Measurements from ENCODE around the gene MEI1. TPM values are rescaled to one million over a fixed set of nuclear protein-coding genes. Genes with fewer than 3 reads are reported as not detected.
A peak's percentile ranks its signal among the peaks of the same experiment; 100 is the strongest.
"Not testable (repeated sequence)": the region's sequence is repeated elsewhere in the genome, so short reads cannot be mapped to it uniquely, and the experiment has no call there.

The MEI1 gene
- total RNA-seq, 1 donor from 2014 or later: 0.64 TPM

DNA sequence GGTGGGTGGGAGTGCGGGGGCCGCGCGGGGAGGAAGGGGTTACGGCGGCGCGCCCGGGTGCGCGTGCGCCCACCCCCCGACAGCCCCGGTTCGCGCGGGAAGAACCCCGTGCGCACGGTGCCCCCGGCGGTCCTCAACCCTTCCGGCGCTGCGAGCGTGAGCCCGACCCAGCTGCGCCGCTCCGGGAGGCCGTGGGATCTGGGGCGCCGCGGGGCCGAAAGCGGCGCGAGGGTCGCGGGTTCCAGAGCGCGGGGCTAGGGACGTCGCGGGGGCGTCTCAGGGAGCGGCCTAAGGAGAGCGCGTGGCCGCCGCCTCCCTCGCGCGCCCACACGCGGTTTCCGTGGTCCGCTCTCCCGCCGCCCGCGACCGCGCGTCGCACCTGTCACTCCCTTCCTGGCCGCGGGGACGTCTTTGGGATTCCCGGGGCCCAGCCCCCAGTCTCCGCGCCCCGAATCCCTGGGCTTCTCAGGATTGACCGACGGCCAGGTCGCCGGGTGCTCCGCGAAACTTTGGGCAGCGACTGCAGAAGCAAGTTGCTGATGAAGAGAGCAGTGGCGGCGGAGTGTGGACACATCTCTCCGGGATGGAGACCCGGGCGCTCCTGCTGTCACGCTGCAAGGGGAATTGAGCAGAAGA lies 134.2 kb downstream of the MEI1 start:
- FAIRE-seq (no peak), DNase-seq (ENCODE audit: low read depth) (no peak)
- TF ChIP-seq, protein P1, sequence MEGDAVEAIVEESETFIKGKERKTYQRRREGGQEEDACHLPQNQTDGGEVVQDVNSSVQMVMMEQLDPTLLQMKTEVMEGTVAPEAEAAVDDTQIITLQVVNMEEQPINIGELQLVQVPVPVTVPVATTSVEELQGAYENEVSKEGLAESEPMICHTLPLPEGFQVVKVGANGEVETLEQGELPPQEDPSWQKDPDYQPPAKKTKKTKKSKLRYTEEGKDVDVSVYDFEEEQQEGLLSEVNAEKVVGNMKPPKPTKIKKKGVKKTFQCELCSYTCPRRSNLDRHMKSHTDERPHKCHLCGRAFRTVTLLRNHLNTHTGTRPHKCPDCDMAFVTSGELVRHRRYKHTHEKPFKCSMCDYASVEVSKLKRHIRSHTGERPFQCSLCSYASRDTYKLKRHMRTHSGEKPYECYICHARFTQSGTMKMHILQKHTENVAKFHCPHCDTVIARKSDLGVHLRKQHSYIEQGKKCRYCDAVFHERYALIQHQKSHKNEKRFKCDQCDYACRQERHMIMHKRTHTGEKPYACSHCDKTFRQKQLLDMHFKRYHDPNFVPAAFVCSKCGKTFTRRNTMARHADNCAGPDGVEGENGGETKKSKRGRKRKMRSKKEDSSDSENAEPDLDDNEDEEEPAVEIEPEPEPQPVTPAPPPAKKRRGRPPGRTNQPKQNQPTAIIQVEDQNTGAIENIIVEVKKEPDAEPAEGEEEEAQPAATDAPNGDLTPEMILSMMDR (IDR thresholded peaks at IDR 0.05; ENCODE audit: insufficient read depth, low read depth, low read length): no peak
- TF ChIP-seq EZH2 (IDR thresholded peaks at IDR 0.05; ENCODE audit: insufficient read depth, low read length): no peak
- peak overlapping the region; percentile 80 for H3K9ac ChIP-seq (ENCODE audit: low read length)
- Mint-ChIP-seq H3K4me3 (ENCODE audit: unreplicated experiment) (peak overlapping the region; percentile 96), H3K9me3 (ENCODE audit: unreplicated experiment) (no peaks in the 10 kb centered on the region), H3K4me1 (ENCODE audit: low read depth, unreplicated experiment) (peaks cover 13% of the 10 kb centered on the region), H3K27ac (ENCODE audit: unreplicated experiment) (peak overlapping the region; percentile 79), H3K36me3 (ENCODE audit: low read depth, unreplicated experiment) (peaks cover 13% of the 10 kb centered on the region), H3K27me3 (ENCODE audit: low read depth, unreplicated experiment) (no peaks in the 10 kb centered on the region)
- H3K4me2 ChIP-seq (ENCODE audit: low read length): peak overlapping the region; percentile 85
- H4K20me1 ChIP-seq (ENCODE audit: insufficient read depth, low read length): peaks cover 39% of the 10 kb centered on the region
- peak overlapping the region; percentile 82 for H3K4me3 ChIP-seq (ENCODE audit: insufficient read depth, low read depth, low read length)
- peak overlapping the region; percentile 72 for H2AFZ ChIP-seq (ENCODE audit: low read depth, low read length)
- peak overlapping the region; percentile 93 for H3K27ac ChIP-seq (ENCODE audit: low read depth, low read length)
- no peaks in the 10 kb centered on the region for H3K27me3 ChIP-seq (ENCODE audit: insufficient read depth, low read length)
- peaks cover 18% of the 10 kb centered on the region for H3K4me1 ChIP-seq (ENCODE audit: insufficient read depth, low read length)
- peaks cover 40% of the 10 kb centered on the region for H3K79me2 ChIP-seq (ENCODE audit: insufficient read depth, low read length)
- peaks cover 9% of the 10 kb centered on the region for H3K36me3 ChIP-seq (ENCODE audit: insufficient read depth, low read length)
- no peaks in the 10 kb centered on the region for H3K9me3 ChIP-seq (ENCODE audit: insufficient read depth, low read depth, low read length)

DNA sequence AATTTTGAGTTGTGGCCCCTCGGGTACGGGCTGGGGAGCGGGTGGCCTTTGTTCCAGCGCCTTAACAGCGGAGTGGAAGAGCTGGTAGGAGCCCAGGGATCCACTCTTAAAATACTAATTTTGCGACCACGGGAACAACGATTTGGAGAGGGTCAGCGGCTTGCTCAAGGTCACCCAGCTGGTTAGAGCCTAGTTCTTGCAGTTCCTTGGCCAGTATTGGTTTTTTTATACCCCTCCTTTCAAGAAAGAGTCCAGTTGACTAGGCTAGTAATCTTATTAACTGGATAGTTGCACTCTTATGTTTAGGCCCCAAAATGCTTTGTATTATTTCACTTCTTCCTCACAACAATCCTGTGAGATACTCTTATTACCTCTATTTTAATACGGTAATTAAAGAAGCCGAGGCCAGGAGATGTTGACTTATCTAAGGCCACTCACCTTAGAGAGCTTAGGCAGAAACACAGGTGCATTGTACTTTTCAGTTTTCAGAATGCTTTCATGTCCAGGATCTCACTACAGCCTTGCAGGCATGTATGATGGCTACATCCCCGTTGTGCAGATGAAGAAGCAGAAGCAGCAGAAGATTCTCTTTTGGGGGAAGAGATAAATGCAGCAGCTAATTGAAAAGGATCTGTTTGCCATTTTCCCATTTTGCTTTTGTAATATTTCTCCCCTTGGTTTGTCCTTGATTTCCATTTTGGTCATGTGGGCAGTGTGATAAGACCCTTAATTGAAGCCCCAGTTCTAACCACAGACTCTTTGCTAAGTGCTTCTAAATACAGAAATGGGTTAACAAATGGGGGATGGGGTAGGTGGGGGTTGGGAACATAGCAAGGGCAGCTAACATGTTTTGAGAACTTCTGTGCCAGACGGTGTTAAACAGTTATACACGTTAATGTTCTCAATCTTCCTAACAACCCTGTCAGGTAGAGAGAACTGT lies 135.0 kb downstream of the MEI1 start:
- Histone ChIP-seq H2AFZ (ENCODE audit: low read depth, low read length) (peak overlapping the region; percentile 72), H3K9ac (ENCODE audit: low read length) (peak overlapping the region; percentile 80), H4K20me1 (ENCODE audit: insufficient read depth, low read length) (peaks cover 47% of the 10 kb centered on the region), H3K27ac (ENCODE audit: low read depth, low read length) (peak overlapping the region; percentile 93), H3K4me3 (ENCODE audit: insufficient read depth, low read depth, low read length) (peak overlapping the region; percentile 82), H3K4me1 (ENCODE audit: insufficient read depth, low read length) (peaks cover 18% of the 10 kb centered on the region), H3K79me2 (ENCODE audit: insufficient read depth, low read length) (peaks cover 48% of the 10 kb centered on the region), H3K27me3 (ENCODE audit: insufficient read depth, low read length) (no peaks in the 10 kb centered on the region), H3K9me3 (ENCODE audit: insufficient read depth, low read depth, low read length) (no peaks in the 10 kb centered on the region), H3K36me3 (ENCODE audit: insufficient read depth, low read length) (peaks cover 9% of the 10 kb centered on the region), H3K4me2 (ENCODE audit: low read length) (peak overlapping the region; percentile 85)
- FAIRE-seq: no peak
- Mint-ChIP-seq H3K27ac (ENCODE audit: unreplicated experiment) (peak overlapping the region; percentile 79), H3K4me3 (ENCODE audit: unreplicated experiment) (peak overlapping the region; percentile 96), H3K36me3 (ENCODE audit: low read depth, unreplicated experiment) (peaks cover 13% of the 10 kb centered on the region), H3K4me1 (ENCODE audit: low read depth, unreplicated experiment) (peaks cover 13% of the 10 kb centered on the region), H3K9me3 (ENCODE audit: unreplicated experiment) (no peaks in the 10 kb centered on the region), H3K27me3 (ENCODE audit: low read depth, unreplicated experiment) (no peaks in the 10 kb centered on the region)
- TF ChIP-seq EZH2 (IDR thresholded peaks at IDR 0.05; ENCODE audit: insufficient read depth, low read length): no peak
- TF ChIP-seq, protein P1 (IDR thresholded peaks at IDR 0.05; ENCODE audit: insufficient read depth, low read depth, low read length): no peak
- no peak for DNase-seq (ENCODE audit: low read depth)

- H3K4me2 ChIP-seq (ENCODE audit: low read length); FAIRE-seq; H2AFZ ChIP-seq (ENCODE audit: low read depth, low read length); H3K36me3 ChIP-seq (ENCODE audit: insufficient read depth, low read length); H3K27ac Mint-ChIP-seq (ENCODE audit: unreplicated experiment); H3K27ac ChIP-seq (ENCODE audit: low read depth, low read length); H3K9me3 ChIP-seq (ENCODE audit: insufficient read depth, low read depth, low read length); H3K4me3 Mint-ChIP-seq (ENCODE audit: unreplicated experiment); H3K9ac ChIP-seq (ENCODE audit: low read length); H3K4me3 ChIP-seq (ENCODE audit: insufficient read depth, low read depth, low read length); H3K27me3 ChIP-seq (ENCODE audit: insufficient read depth, low read length); DNase-seq (ENCODE audit: low read depth); H3K27me3 Mint-ChIP-seq (ENCODE audit: low read depth, unreplicated experiment); H3K9me3 Mint-ChIP-seq (ENCODE audit: unreplicated experiment): not testable (repeated sequence)
- Histone ChIP-seq H4K20me1 (ENCODE audit: insufficient read depth, low read length) (peaks cover 57% of the 10 kb centered on the region), H3K79me2 (ENCODE audit: insufficient read depth, low read length) (peaks cover 58% of the 10 kb centered on the region), H3K4me1 (ENCODE audit: insufficient read depth, low read length) (peaks cover 18% of the 10 kb centered on the region)
- H3K36me3 Mint-ChIP-seq (ENCODE audit: low read depth, unreplicated experiment): peaks cover 13% of the 10 kb centered on the region
- H3K4me1 Mint-ChIP-seq (ENCODE audit: low read depth, unreplicated experiment): peaks cover 13% of the 10 kb centered on the region
Measured at GRCh38 chr22:41835462-41835861, 136.2 kb downstream of the MEI1 start.
